Neural progenitor cell (in vitro differentiated cells): Measurements from ENCODE around the gene ITPR1.

Source experiments
- CTCF ChIP-seq: fragments of 200-600 bp; sonication (generic); IDR thresholded peaks from 2 replicates; pipeline ENCODE4 v1.5.1; 2017; ENCODE audit warnings: antibody characterized with exemption, mild to moderate bottlenecking
- EZH2phosphoT487 ChIP-seq: fragments of 200-600 bp; sonication (generic); IDR thresholded peaks from 2 replicates; pipeline ENCODE4 v1.6.1; 2017; ENCODE audit warnings: antibody characterized with exemption

DNA sequence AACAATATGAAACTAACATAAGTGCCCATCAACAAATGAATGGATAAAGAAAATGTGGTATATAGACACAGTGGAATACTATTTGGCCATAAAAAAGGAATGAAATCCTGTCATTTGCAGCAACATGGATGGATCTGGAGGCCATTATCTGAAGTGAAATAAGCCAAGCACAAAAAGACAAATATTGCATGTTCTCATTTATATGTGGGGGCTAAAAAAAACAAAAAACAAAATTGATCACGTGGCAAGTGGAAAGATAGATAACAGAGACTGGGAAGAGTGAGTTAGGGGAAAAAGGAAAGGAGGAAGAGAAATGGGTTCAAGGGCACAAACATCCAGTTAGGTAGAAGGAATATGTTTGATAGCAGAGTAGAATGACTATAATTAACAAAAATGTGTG is 330.2 kb downstream of the ITPR1 start:
- TF ChIP-seq EZH2phosphoT487 (no peak), CTCF (no peak)
